ENCODE data around the gene SELENBP1.

SELENBP1 gene

GRCh38 chr1:151371370-151372057 lies 991 bp downstream of the SELENBP1 start:
- ATAC-seq = peak; percentile 34
- no peak for TF ChIP-seq ARNTL (CRISPR knock-in tag; IDR thresholded peaks at IDR 0.05; ENCODE audit: borderline replicate concordance, low read depth)
- no peak for TF ChIP-seq OSR1 (CRISPR knock-in tag; IDR thresholded peaks at IDR 0.05)
- TF ChIP-seq ZC3H10 (CRISPR knock-in tag; IDR thresholded peaks at IDR 0.05) = no peak
- no peak for TF ChIP-seq ESRRG (CRISPR knock-in tag; IDR thresholded peaks at IDR 0.05)
- TF ChIP-seq ZNF8 (CRISPR knock-in tag; IDR thresholded peaks at IDR 0.05) = no peak
- TF ChIP-seq BACH2 (CRISPR knock-in tag; IDR thresholded peaks at IDR 0.05; ENCODE audit: borderline replicate concordance) = no peak
- no peak for TF ChIP-seq CREB5 (CRISPR knock-in tag; IDR thresholded peaks at IDR 0.05; ENCODE audit: low read depth)
- TF ChIP-seq RARB (CRISPR knock-in tag; IDR thresholded peaks at IDR 0.05) = no peak
- TF ChIP-seq, protein P1, sequence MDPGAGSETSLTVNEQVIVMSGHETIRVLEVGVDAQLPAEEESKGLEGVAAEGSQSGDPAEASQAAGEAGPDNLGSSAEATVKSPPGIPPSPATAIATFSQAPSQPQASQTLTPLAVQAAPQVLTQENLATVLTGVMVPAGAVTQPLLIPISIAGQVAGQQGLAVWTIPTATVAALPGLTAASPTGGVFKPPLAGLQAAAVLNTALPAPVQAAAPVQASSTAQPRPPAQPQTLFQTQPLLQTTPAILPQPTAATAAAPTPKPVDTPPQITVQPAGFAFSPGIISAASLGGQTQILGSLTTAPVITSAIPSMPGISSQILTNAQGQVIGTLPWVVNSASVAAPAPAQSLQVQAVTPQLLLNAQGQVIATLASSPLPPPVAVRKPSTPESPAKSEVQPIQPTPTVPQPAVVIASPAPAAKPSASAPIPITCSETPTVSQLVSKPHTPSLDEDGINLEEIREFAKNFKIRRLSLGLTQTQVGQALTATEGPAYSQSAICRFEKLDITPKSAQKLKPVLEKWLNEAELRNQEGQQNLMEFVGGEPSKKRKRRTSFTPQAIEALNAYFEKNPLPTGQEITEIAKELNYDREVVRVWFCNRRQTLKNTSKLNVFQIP (CRISPR knock-in tag; IDR thresholded peaks at IDR 0.05; ENCODE audit: borderline replicate concordance, low read depth) = no peak
- TF ChIP-seq GLIS3 (CRISPR knock-in tag; IDR thresholded peaks at IDR 0.05) = no peak
- no peak for TF ChIP-seq ZNF70 (CRISPR knock-in tag; IDR thresholded peaks at IDR 0.05)
- no peak for TF ChIP-seq ZNF565 (CRISPR knock-in tag; conservative IDR thresholded peaks at IDR 0.05; ENCODE audit: low read depth)
- no peak for TF ChIP-seq ZFP30 (CRISPR knock-in tag; IDR thresholded peaks at IDR 0.05)
- TF ChIP-seq TCF4 (CRISPR knock-in tag; IDR thresholded peaks at IDR 0.05; ENCODE audit: borderline replicate concordance) = no peak
- TF ChIP-seq PPARA (CRISPR knock-in tag; IDR thresholded peaks at IDR 0.05; ENCODE audit: borderline replicate concordance) = no peak
- TF ChIP-seq SNAI2 (CRISPR knock-in tag; IDR thresholded peaks at IDR 0.05) = no peak
- TF ChIP-seq PATZ1 (CRISPR knock-in tag; IDR thresholded peaks at IDR 0.05; ENCODE audit: borderline replicate concordance) = no peak
- TF ChIP-seq CSRNP3 (CRISPR knock-in tag; IDR thresholded peaks at IDR 0.05) = no peak
- TF ChIP-seq ZFP3 (CRISPR knock-in tag; IDR thresholded peaks at IDR 0.05) = no peak
- no peak for TF ChIP-seq TSHZ2 (CRISPR knock-in tag; IDR thresholded peaks at IDR 0.05)

DNA sequence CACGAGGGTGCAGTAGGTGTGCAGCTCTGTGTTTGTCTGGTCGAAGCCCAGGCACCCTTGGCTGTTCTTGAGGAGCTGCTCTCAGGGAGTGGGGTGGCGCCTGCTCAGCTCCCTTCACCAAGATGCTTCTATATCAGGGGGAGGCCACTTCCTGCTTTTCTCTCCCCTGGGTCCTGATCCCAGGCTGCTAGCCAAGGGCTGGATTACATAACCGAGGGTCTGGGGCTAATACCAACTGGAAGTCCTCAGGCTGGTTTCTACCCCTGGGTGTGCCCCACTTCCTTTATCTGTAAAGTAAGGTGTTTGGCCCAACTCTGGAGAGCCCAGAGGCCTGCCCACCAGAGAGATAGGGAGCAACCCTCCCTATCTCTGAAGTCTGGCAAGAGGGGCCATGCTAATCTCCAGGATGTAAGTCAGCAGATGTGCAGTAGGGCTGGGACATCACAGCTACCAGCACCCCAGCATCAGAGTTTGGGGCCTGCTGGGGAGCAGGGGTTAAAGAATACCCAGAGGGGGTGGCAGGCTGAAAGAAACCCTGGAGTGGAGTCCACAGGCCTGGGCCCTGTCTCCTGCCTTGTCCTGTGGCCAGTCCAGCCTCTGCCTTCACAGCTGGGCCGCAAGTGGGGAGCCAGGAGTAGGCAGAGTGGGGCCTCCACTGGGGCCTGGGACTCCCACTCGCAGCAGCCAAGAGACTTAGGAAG lies 2.1 kb downstream of the SELENBP1 start:
- no peak for ATAC-seq
- TF ChIP-seq BACH2 (CRISPR knock-in tag; IDR thresholded peaks at IDR 0.05; ENCODE audit: borderline replicate concordance) (no peak), PATZ1 (CRISPR knock-in tag; IDR thresholded peaks at IDR 0.05; ENCODE audit: borderline replicate concordance) (no peak), ZNF8 (CRISPR knock-in tag; IDR thresholded peaks at IDR 0.05) (no peak), ZFP30 (CRISPR knock-in tag; IDR thresholded peaks at IDR 0.05) (no peak), TOX (CRISPR knock-in tag; IDR thresholded peaks at IDR 0.05; ENCODE audit: borderline replicate concordance) (no peak), ZNF70 (CRISPR knock-in tag; IDR thresholded peaks at IDR 0.05) (no peak), GLIS3 (CRISPR knock-in tag; IDR thresholded peaks at IDR 0.05) (no peak)

Measured in SK-N-SH treated with all-trans-retinoic acid at 6 μM for 48 hours (cell line).